Suprapubic skin (tissue), 4 donors: ENCODE results near the gene CLIC4. TPM values are rescaled to one million over a fixed set of nuclear protein-coding genes. Genes with fewer than 3 reads are reported as not detected.
"Not testable (repeated sequence)": the region's sequence is repeated elsewhere in the genome, so short reads cannot be mapped to it uniquely, and the experiment has no call there.

Source experiments
- DNase-seq, 2 donors: peaks; one replicate each; pipeline ENCODE4 v3.0.0-alpha.2; 2019; ENCODE audit warnings: low spot score in 2 of 2
- H3K27ac ChIP-seq: fragments of 200-600 bp; sonication (generic); one replicate; pipeline ENCODE4 v1.5.1; 2019
- H3K27me3 ChIP-seq: fragments of 200-600 bp; sonication (generic); one replicate; pipeline ENCODE4 v1.5.1; 2019
- H3K36me3 ChIP-seq: fragments of 200-600 bp; sonication (generic); one replicate; pipeline ENCODE4 v1.5.1; 2019
- H3K4me1 ChIP-seq: fragments of 200-600 bp; sonication (generic); one replicate; pipeline ENCODE4 v1.5.1; 2019
- H3K4me3 ChIP-seq: fragments of 200-600 bp; sonication (generic); one replicate; pipeline ENCODE4 v1.5.1; 2019; ENCODE audit warnings: mild to moderate bottlenecking
- H3K9me3 ChIP-seq: fragments of 200-600 bp; sonication (generic); one replicate; pipeline ENCODE4 v1.5.1; 2019
- EP300 ChIP-seq: sonication (generic); formaldehyde crosslinking; IDR thresholded peaks from one replicate; pipeline ENCODE4 v1.6.1; 2017; ENCODE audit warnings: antibody characterized with exemption
- POLR2A ChIP-seq, 2 donors: fragments of 450-650 bp; IDR thresholded peaks; one replicate each; pipeline ENCODE4 v1.6.1; 2017; ENCODE audit warnings: antibody characterized with exemption in 2 of 2, mild to moderate bottlenecking in 2 of 2, moderate library complexity in 2 of 2
- POLR2AphosphoS5 ChIP-seq, 3 donors: sonication (generic); formaldehyde crosslinking; IDR thresholded peaks; one replicate each; pipeline ENCODE4 v1.6.1; 2017; ENCODE audit warnings: antibody characterized with exemption in 3 of 3
- WGBS: methylation state at CpG from one replicate; pipeline ENCODE4 v1.1.5; 2018; 5-methylcytosine and 5-hydroxymethylcytosine counted together
- total RNA-seq, 4 donors: library from RNA; depleted of rRNA; stranded (reverse); fragments of >200 nt; gene quantifications; one replicate each; pipeline ENCODE4 v1.1.0, GENCODE V29; 2016
- TF ChIP-seq, protein P1 (sequence below), 2 donors: fragments of 200-600 bp in 1 of 2; fragments of 450-650 bp in 1 of 2; sonication (generic) in 1 of 2; IDR thresholded peaks; one replicate each; pipeline ENCODE4 v1.5.1; 2016 to 2019; ENCODE audit warnings: antibody characterized with exemption in 2 of 2, mild to moderate bottlenecking in 1 of 2, moderate library complexity in 1 of 2

The CLIC4 gene
- total RNA-seq, 4 donors from 2014 or later, result 50.1 to 76.3 (median 71.4) TPM

DNA sequence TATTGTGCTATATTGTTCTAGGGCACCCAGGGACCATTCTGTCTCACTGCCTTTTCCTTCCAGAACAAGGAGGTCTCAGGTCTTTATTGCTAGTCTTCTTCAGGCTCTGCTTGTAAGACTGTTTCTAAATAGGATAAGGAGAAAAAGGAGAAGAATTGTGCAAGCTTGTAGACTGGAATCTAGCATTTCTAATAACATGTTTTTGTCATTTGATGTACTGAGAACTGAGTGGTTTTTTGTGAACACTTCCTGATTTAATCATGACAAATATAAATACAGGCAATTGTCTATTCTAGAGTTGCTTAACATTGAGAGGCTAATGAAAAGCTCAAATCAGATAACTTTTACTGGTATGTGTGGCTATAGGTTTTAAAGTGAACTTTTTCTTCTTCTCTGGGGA is 77.6 kb downstream of the CLIC4 start:
- Histone ChIP-seq H3K4me3 (no peak overlapping the region), H3K9me3 (no peaks in the 10 kb centered on the region), H3K4me1 (peaks cover 33% of the 10 kb centered on the region), H3K27me3 (no peaks in the 10 kb centered on the region), H3K36me3 (no peaks in the 10 kb centered on the region), H3K27ac (peak overlapping the region; percentile 20)
- no peak for DNase-seq
- TF ChIP-seq EP300 (no peak), POLR2AphosphoS5 (IDR thresholded peaks at IDR 0.05) (no peak), POLR2A (IDR thresholded peaks at IDR 0.05) (no peak)
- TF ChIP-seq, protein P1, sequence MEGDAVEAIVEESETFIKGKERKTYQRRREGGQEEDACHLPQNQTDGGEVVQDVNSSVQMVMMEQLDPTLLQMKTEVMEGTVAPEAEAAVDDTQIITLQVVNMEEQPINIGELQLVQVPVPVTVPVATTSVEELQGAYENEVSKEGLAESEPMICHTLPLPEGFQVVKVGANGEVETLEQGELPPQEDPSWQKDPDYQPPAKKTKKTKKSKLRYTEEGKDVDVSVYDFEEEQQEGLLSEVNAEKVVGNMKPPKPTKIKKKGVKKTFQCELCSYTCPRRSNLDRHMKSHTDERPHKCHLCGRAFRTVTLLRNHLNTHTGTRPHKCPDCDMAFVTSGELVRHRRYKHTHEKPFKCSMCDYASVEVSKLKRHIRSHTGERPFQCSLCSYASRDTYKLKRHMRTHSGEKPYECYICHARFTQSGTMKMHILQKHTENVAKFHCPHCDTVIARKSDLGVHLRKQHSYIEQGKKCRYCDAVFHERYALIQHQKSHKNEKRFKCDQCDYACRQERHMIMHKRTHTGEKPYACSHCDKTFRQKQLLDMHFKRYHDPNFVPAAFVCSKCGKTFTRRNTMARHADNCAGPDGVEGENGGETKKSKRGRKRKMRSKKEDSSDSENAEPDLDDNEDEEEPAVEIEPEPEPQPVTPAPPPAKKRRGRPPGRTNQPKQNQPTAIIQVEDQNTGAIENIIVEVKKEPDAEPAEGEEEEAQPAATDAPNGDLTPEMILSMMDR (IDR thresholded peaks at IDR 0.05), result no peak

DNA sequence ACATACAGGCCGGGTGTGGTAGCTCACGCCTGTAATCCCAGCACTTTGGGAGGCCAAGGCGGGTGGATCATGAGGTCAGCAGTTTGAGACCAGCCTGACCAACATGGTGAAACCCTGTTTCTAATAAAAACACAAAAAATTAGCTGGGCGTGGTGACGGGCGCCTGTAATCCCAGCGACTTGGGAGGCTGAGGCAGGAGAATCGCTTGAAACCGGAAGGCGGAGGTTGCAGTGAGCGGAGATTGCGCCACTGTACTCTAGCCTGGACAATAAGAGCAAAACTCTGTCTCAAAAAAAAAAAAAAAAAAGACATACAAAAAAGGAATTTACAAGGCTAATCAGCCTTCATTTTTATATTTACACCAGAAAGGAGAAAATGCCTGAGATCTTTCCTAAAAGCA is 78.2 kb downstream of the CLIC4 start:
- H3K4me1 ChIP-seq, result peaks cover 33% of the 10 kb centered on the region
- not testable (repeated sequence) for H3K36me3 ChIP-seq, H3K27me3 ChIP-seq, H3K27ac ChIP-seq, DNase-seq, H3K9me3 ChIP-seq, H3K4me3 ChIP-seq
- 92% methylated on average over 12 of the region's 12 CpGs for WGBS

DNA sequence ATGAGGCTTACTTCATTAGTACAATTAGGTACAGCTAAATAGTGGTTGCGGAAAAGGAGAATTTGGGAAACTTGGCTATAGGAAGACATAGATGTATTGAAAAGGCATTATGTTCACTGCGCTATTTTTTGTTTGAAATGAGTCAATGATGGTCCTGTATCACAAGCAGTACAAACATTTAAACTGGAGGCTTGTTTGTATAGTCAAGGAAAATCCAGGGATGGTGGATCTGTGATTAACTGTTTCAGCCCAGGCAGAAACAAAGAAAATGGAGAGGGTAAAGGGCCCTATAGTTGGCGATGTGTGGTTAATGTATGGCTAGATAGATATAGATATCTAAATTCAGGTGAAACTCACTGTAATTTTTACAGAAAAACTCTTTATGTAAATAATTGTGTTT is 79.9 kb downstream of the CLIC4 start:
- peaks cover 38% of the 10 kb centered on the region for H3K4me1 ChIP-seq
- no peaks in the 10 kb centered on the region for H3K9me3 ChIP-seq
- no peak overlapping the region for H3K27ac ChIP-seq
- 94% methylated on average over 3 of the region's 3 CpGs for WGBS
- H3K27me3 ChIP-seq, result no peaks in the 10 kb centered on the region
- TF ChIP-seq, protein P1 (IDR thresholded peaks at IDR 0.05), result no peak
- TF ChIP-seq POLR2A (IDR thresholded peaks at IDR 0.05) (no peak), EP300 (no peak), POLR2AphosphoS5 (IDR thresholded peaks at IDR 0.05) (no peak)
- no peaks in the 10 kb centered on the region for H3K36me3 ChIP-seq
- H3K4me3 ChIP-seq, result no peak overlapping the region
- no peak for DNase-seq

DNA sequence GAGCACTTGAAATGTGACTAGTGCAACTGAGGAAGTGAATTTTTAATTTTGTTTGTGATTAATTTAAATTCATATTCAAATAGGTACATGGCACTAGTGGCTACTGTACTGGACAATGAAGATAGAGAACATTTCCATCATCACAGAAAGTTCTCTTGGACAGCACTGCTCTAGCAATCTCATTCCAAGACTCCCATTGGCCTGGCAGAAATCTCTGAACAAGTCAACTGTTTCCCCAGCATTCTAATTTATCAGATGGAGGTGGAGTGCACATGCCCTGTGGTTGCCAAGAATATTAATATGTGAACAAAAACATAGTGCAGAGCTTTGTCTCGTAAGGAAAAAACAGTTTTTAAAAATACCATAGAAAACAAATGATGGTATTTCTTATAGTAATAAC is 81.3 kb downstream of the CLIC4 start:
- peaks cover 43% of the 10 kb centered on the region for H3K4me1 ChIP-seq

DNA sequence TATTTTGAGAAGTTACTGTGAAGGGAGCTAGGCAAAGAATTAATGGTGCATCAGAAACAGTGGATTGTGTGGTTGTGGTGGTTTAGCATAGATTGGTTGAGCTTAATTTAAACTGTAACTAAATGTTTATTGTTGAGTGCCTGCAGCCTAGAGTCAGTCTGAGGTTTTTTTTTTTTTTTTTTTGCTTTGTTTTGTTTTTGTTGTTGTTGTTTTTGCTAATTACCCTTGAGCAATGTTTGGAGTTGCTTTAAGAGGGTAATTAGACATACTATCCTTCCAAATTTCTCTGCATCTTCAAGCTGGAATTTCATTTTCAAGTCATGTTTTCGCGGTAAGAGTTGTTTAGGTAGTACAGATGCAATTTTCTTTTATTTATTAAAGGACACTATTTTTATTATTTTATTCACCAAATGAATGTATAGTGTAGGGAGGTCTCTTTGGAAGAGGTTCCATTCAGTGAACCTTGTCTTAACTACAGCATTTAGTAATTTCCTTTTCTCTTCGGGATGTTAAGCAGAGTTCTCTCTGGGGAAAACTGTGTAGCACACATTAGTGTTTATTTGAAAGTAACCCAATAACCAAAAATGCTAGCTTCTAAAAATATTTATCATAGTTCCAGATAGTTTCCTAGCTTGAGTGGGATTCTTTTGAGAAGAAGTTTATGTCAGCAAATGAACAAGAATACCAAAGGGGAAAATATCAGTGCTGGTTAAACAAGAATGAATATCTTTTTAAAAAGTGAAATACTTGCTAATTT is 82.3 kb downstream of the CLIC4 start:
- Histone ChIP-seq H3K9me3 (no peaks in the 10 kb centered on the region), H3K4me1 (peaks cover 41% of the 10 kb centered on the region), H3K27me3 (no peaks in the 10 kb centered on the region), H3K36me3 (no peaks in the 10 kb centered on the region), H3K4me3 (no peak overlapping the region), H3K27ac (no peak overlapping the region)
- TF ChIP-seq EP300 (no peak), POLR2A (IDR thresholded peaks at IDR 0.05) (no peak), POLR2AphosphoS5 (IDR thresholded peaks at IDR 0.05) (no peak)
- TF ChIP-seq, protein P1 (IDR thresholded peaks at IDR 0.05), result no peak
- WGBS, result 89% methylated on average over 3 of the region's 3 CpGs
- no peak for DNase-seq

More for the DNA sequence above, 81.3 kb downstream of the CLIC4 start:
- H3K27me3 ChIP-seq, result no peaks in the 10 kb centered on the region
- DNase-seq, result no peak
- TF ChIP-seq POLR2AphosphoS5 (IDR thresholded peaks at IDR 0.05) (no peak), EP300 (no peak), POLR2A (IDR thresholded peaks at IDR 0.05) (no peak)
- TF ChIP-seq, protein P1 (IDR thresholded peaks at IDR 0.05), result no peak
- no peaks in the 10 kb centered on the region for H3K9me3 ChIP-seq
- WGBS, result 69% methylated on average over 1 of the region's 1 CpG
- H3K27ac ChIP-seq, result no peak overlapping the region
- no peaks in the 10 kb centered on the region for H3K36me3 ChIP-seq
- no peak overlapping the region for H3K4me3 ChIP-seq
